ENCODE results near the gene ADAMTS8.

DNA sequence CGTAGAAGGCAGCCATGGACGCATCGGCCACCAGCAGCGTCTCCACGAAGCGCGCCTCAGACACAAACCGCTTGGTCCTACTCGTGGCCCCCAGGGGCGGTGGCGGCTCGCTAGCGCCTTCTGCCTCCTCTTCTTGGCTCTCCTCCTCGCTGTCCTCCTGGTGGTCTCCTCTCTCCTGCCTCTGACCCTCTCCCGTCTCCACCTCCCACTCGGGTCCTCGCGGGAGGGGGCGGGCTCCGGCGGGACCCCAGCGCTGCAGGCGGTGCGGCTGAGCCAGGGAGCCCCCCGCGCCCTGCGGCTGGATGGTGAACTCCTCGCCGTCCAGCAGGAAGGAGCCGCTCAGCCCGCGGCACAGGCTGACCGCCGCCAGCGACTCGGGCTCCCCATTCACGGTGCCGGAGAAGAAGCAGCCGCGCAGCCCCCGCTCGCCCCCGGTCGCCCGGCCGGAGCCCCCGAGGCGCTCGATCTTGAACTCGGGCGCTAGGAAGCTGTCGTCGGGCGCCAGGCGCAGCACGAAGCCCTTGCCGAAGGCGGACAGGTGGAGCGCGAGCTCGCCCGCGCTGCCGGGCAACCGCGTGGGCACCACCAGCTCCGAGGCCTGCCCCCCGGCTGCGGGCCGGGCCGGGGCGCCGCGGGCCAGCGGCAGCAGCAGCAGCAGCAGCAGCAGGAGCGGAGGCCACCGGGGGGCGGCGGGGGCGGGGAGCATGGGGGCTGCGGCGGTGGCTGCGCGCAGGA lies 661 bp downstream of the ADAMTS8 start:
- TF ChIP-seq EZH2phosphoT487 (IDR thresholded peaks at IDR 0.05; ENCODE audit: low read depth): no peak
- TF ChIP-seq CTCF (IDR thresholded peaks at IDR 0.05; ENCODE audit: low read depth, low read length): no peak

Data from OCI-LY3 (cell line).